Measurements from ENCODE around the gene MAGEB17. TPM values are rescaled to one million over a fixed set of nuclear protein-coding genes. Genes with fewer than 3 reads are reported as not detected.
"Not testable (repeated sequence)": the region's sequence is repeated elsewhere in the genome, so short reads cannot be mapped to it uniquely, and the experiment has no call there.

MAGEB17 gene
- total RNA-seq, 1 donor from 2014 or later: not detected

- Histone ChIP-seq H3K27ac (no peak overlapping the region), H3K4me3 (no peak overlapping the region), H3K9me3 (no peaks in the 10 kb centered on the region), H3K4me1 (no peaks in the 10 kb centered on the region), H3K27me3 (no peaks in the 10 kb centered on the region), H3K36me3 (no peaks in the 10 kb centered on the region)
- intact Hi-C loops (cut with DNase I): no loop called here
- TF ChIP-seq CTCF (IDR thresholded peaks at IDR 0.05): no peak
- TF ChIP-seq POLR2A (IDR thresholded peaks at IDR 0.05): no peak
- no peak for TF ChIP-seq POLR2AphosphoS5 (IDR thresholded peaks at IDR 0.05; ENCODE audit: insufficient read depth in 1 of 2, low read depth in 1 of 2)
- DNase-seq (ENCODE audit: extremely low spot score in 2 of 2): no peak
These were observed 25.1 kb upstream of the MAGEB17 start for GRCh38 chrX:16142246-16142558.

DNA sequence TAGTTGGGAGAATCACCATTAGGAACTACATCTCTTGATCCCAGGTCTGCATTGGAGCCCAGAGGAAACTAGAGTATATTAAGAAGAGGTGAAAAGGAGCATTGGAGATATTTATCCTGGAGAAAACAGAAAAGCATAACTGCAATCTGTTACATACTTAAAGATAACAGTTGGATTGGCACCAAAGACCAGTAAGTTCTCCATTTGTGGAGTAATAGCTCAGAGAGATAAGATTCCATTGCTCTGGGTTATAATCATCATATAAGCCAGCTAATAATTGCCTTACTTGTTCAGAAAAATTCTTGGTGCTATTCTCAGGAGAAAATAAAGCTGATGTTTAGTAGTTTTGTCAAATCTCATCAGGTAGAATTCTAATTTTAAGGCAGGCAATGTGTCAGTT lies 23.3 kb upstream of the MAGEB17 start:
- Histone ChIP-seq H3K36me3 (no peaks in the 10 kb centered on the region), H3K9me3 (no peaks in the 10 kb centered on the region), H3K4me3 (no peak overlapping the region), H3K27me3 (no peaks in the 10 kb centered on the region), H3K27ac (no peak overlapping the region), H3K4me1 (no peaks in the 10 kb centered on the region)
- TF ChIP-seq POLR2AphosphoS5 (IDR thresholded peaks at IDR 0.05; ENCODE audit: insufficient read depth in 1 of 2, low read depth in 1 of 2) (no peak), POLR2A (IDR thresholded peaks at IDR 0.05) (no peak)
- intact Hi-C loops (cut with DNase I): no loop called here
- no peak for DNase-seq (ENCODE audit: extremely low spot score in 2 of 2)

DNA sequence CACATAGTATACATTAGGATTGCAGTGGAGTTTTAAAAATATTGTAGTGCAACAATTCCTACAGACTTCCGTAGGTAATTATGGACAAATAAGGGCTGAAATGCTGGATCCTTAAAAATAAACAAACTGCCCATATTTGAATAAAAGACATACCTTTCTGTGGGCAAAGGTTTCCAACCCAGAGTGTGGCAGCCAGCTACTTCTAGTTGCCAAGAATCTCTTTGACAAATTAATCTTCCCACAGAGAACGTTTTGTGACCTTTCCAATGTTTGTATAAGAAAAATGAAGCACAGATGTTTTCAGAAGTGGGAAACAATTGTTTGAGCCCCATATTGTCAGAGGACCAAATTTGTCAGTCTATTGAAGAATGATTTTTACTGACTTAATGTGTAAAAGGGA lies 22.9 kb upstream of the MAGEB17 start:
- TF ChIP-seq POLR2A (IDR thresholded peaks at IDR 0.05): no peak
- TF ChIP-seq CTCF (IDR thresholded peaks at IDR 0.05): no peak
- no peak for TF ChIP-seq POLR2AphosphoS5 (IDR thresholded peaks at IDR 0.05; ENCODE audit: insufficient read depth in 1 of 2, low read depth in 1 of 2)
- H3K27ac ChIP-seq: no peak overlapping the region
- DNase-seq (ENCODE audit: extremely low spot score in 2 of 2): no peak
- no peaks in the 10 kb centered on the region for H3K36me3 ChIP-seq
- no peaks in the 10 kb centered on the region for H3K9me3 ChIP-seq
- no peak overlapping the region for H3K4me3 ChIP-seq
- intact Hi-C loops (cut with DNase I): no loop called here
- no peaks in the 10 kb centered on the region for H3K27me3 ChIP-seq
- H3K4me1 ChIP-seq: no peaks in the 10 kb centered on the region

GRCh38 chrX:16145093-16145492 lies 22.2 kb upstream of the MAGEB17 start:
- H3K36me3 ChIP-seq; DNase-seq (ENCODE audit: extremely low spot score in 2 of 2); H3K4me3 ChIP-seq; H3K27me3 ChIP-seq; H3K9me3 ChIP-seq; H3K27ac ChIP-seq; intact Hi-C loops (cut with DNase I); H3K4me1 ChIP-seq: not testable (repeated sequence)

- H3K36me3 ChIP-seq: no peaks in the 10 kb centered on the region
- no peak overlapping the region for H3K27ac ChIP-seq
- intact Hi-C loops (cut with DNase I): no loop called here
- TF ChIP-seq CTCF (IDR thresholded peaks at IDR 0.05): no peak
- TF ChIP-seq POLR2AphosphoS5 (IDR thresholded peaks at IDR 0.05; ENCODE audit: insufficient read depth in 1 of 2, low read depth in 1 of 2): no peak
- no peak for TF ChIP-seq POLR2A (IDR thresholded peaks at IDR 0.05)
- no peaks in the 10 kb centered on the region for H3K27me3 ChIP-seq
- H3K9me3 ChIP-seq: no peaks in the 10 kb centered on the region
- no peak overlapping the region for H3K4me3 ChIP-seq
- DNase-seq (ENCODE audit: extremely low spot score in 2 of 2): no peak
- H3K4me1 ChIP-seq: no peaks in the 10 kb centered on the region
These were observed 21.6 kb upstream of the MAGEB17 start for GRCh38 chrX:16145656-16146055.

GRCh38 chrX:16148896-16149295 lies 18.4 kb upstream of the MAGEB17 start:
- no peak for DNase-seq (ENCODE audit: extremely low spot score in 2 of 2)
- Histone ChIP-seq H3K27me3 (no peaks in the 10 kb centered on the region), H3K9me3 (no peaks in the 10 kb centered on the region), H3K36me3 (no peaks in the 10 kb centered on the region), H3K4me1 (no peaks in the 10 kb centered on the region), H3K27ac (no peak overlapping the region), H3K4me3 (no peak overlapping the region)
- intact Hi-C loops (cut with DNase I): no loop called here
- TF ChIP-seq POLR2A (IDR thresholded peaks at IDR 0.05) (no peak), CTCF (IDR thresholded peaks at IDR 0.05) (no peak), POLR2AphosphoS5 (IDR thresholded peaks at IDR 0.05; ENCODE audit: insufficient read depth in 1 of 2, low read depth in 1 of 2) (no peak)

All from vagina (tissue), 2 donors.